Activated T-cell treated with anti-CD3 and anti-CD28 coated beads, Interleukin-2, amount 50 U/mL, for 4 hours (primary cell): Measurements from ENCODE around the gene TSPAN31. TPM values are rescaled to one million over a fixed set of nuclear protein-coding genes. Genes with fewer than 3 reads are reported as not detected.
"Not testable (repeated sequence)": the region's sequence is repeated elsewhere in the genome, so short reads cannot be mapped to it uniquely, and the experiment has no call there.

Experiments used
- ATAC-seq, 2 donors: fragments of 200-7000 bp; cut with Tn5 transposase; one replicate each; pipeline ENCODE4 v1.10.0; 2021
- DNase-seq: peaks from one replicate; pipeline ENCODE4 v3.0.0-alpha.2; 2020
- H3K27me3 Mint-ChIP-seq: one replicate; pipeline ENCODE4 v1.8.0; 2021; ENCODE audit warnings: low read depth, mixed read lengths
- H3K36me3 Mint-ChIP-seq: one replicate; pipeline ENCODE4 v1.8.0; 2022; ENCODE audit warnings: mixed read lengths; ENCODE audit not compliant: insufficient read depth
- H3K4me1 Mint-ChIP-seq: one replicate; pipeline ENCODE4 v1.8.0; 2021; ENCODE audit warnings: low read depth, mixed read lengths
- H3K4me3 Mint-ChIP-seq: one replicate; pipeline ENCODE4 v1.8.0; 2021; ENCODE audit warnings: mild to moderate bottlenecking, moderate library complexity, mixed read lengths
- H3K9me3 Mint-ChIP-seq: one replicate; pipeline ENCODE4 v1.8.0; 2021; ENCODE audit warnings: mixed read lengths
- total RNA-seq, 3 donors: library from RNA; stranded (reverse); gene quantifications; one replicate each; pipeline ENCODE4 v1.2.1, GENCODE V29; 2021

TSPAN31 gene
- total RNA-seq, 3 donors from 2014 or later: 11.5 to 14.9 (median 14.0) TPM

- no peak overlapping the region for H3K4me3 Mint-ChIP-seq
Measured at GRCh38 chr12:57718641-57719528, 26.0 kb upstream of the TSPAN31 start.

GRCh38 chr12:57719777-57720605 is 24.8 kb upstream of the TSPAN31 start:
- no peaks in the 10 kb centered on the region for H3K27me3 Mint-ChIP-seq
- ATAC-seq (no peak), DNase-seq (no peak)
- H3K4me3 Mint-ChIP-seq: no peak overlapping the region
- H3K4me1 Mint-ChIP-seq: peaks cover 8% of the 10 kb centered on the region
- H3K36me3 Mint-ChIP-seq: peaks cover 23% of the 10 kb centered on the region
- H3K9me3 Mint-ChIP-seq: no peaks in the 10 kb centered on the region

More at GRCh38 chr12:57718641-57719528, 26.0 kb upstream of the TSPAN31 start:
- Mint-ChIP-seq H3K9me3 (no peaks in the 10 kb centered on the region), H3K27me3 (no peaks in the 10 kb centered on the region), H3K36me3 (peaks cover 23% of the 10 kb centered on the region), H3K4me1 (peaks cover 2% of the 10 kb centered on the region)
- ATAC-seq (no peak), DNase-seq (no peak)

GRCh38 chr12:57720606-57721595 is 23.9 kb upstream of the TSPAN31 start:
- no peaks in the 10 kb centered on the region for H3K27me3 Mint-ChIP-seq
- no peak overlapping the region for H3K4me3 Mint-ChIP-seq
- ATAC-seq: no peak

GRCh38 chr12:57721846-57722608 is 22.8 kb upstream of the TSPAN31 start:
- H3K36me3 Mint-ChIP-seq: peaks cover 22% of the 10 kb centered on the region
- ATAC-seq, H3K27me3 Mint-ChIP-seq, H3K4me1 Mint-ChIP-seq, DNase-seq, H3K9me3 Mint-ChIP-seq, H3K4me3 Mint-ChIP-seq: not testable (repeated sequence)

More at GRCh38 chr12:57720606-57721595, 23.9 kb upstream of the TSPAN31 start:
- no peaks in the 10 kb centered on the region for H3K9me3 Mint-ChIP-seq
- DNase-seq: no peak
- peaks cover 20% of the 10 kb centered on the region for H3K36me3 Mint-ChIP-seq
- H3K4me1 Mint-ChIP-seq: peaks cover 9% of the 10 kb centered on the region

GRCh38 chr12:57722716-57723629 is 21.9 kb upstream of the TSPAN31 start:
- DNase-seq: no peak
- no peaks in the 10 kb centered on the region for H3K27me3 Mint-ChIP-seq
- H3K4me1 Mint-ChIP-seq: peaks cover 9% of the 10 kb centered on the region
- peaks cover 24% of the 10 kb centered on the region for H3K36me3 Mint-ChIP-seq
- no peaks in the 10 kb centered on the region for H3K9me3 Mint-ChIP-seq
- peak in 1 of 2 donors; percentile 5 for ATAC-seq
- H3K4me3 Mint-ChIP-seq: no peak overlapping the region

- ATAC-seq (peak in 1 of 2 donors; percentile 9), DNase-seq (no peak)
- Mint-ChIP-seq H3K9me3 (no peaks in the 10 kb centered on the region), H3K4me3 (no peak overlapping the region), H3K27me3 (no peaks in the 10 kb centered on the region), H3K36me3 (peaks cover 24% of the 10 kb centered on the region), H3K4me1 (peaks cover 9% of the 10 kb centered on the region)
Measured at GRCh38 chr12:57723630-57723962, 21.2 kb upstream of the TSPAN31 start.

GRCh38 chr12:57724003-57724935 is 20.6 kb upstream of the TSPAN31 start:
- no peak overlapping the region for H3K4me3 Mint-ChIP-seq
- no peak for ATAC-seq
- H3K4me1 Mint-ChIP-seq: peaks cover 9% of the 10 kb centered on the region
- no peaks in the 10 kb centered on the region for H3K27me3 Mint-ChIP-seq
- H3K9me3 Mint-ChIP-seq: no peaks in the 10 kb centered on the region
- no peak for DNase-seq
- peaks cover 23% of the 10 kb centered on the region for H3K36me3 Mint-ChIP-seq

- ATAC-seq (no peak), DNase-seq (no peak)
- H3K36me3 Mint-ChIP-seq: peaks cover 19% of the 10 kb centered on the region
- H3K9me3 Mint-ChIP-seq: no peaks in the 10 kb centered on the region
- no peaks in the 10 kb centered on the region for H3K27me3 Mint-ChIP-seq
- no peak overlapping the region for H3K4me3 Mint-ChIP-seq
- peaks cover 9% of the 10 kb centered on the region for H3K4me1 Mint-ChIP-seq
Measured at GRCh38 chr12:57724936-57725740, 19.7 kb upstream of the TSPAN31 start.

GRCh38 chr12:57725851-57726150 is 19.0 kb upstream of the TSPAN31 start:
- Mint-ChIP-seq H3K4me1 (peaks cover 9% of the 10 kb centered on the region), H3K4me3 (no peak overlapping the region), H3K27me3 (no peaks in the 10 kb centered on the region), H3K36me3 (peaks cover 24% of the 10 kb centered on the region), H3K9me3 (no peaks in the 10 kb centered on the region)
- ATAC-seq (no peak), DNase-seq (no peak)

GRCh38 chr12:57726151-57726883 is 18.5 kb upstream of the TSPAN31 start:
- peak in 1 of 2 donors; percentile 47 for ATAC-seq
- Mint-ChIP-seq H3K4me3 (no peak overlapping the region), H3K27me3 (no peaks in the 10 kb centered on the region), H3K36me3 (peaks cover 29% of the 10 kb centered on the region), H3K9me3 (no peaks in the 10 kb centered on the region), H3K4me1 (peaks cover 9% of the 10 kb centered on the region)
- DNase-seq: no peak
